B cell (primary cell): ENCODE measurements around the gene MATN1. TPM values are rescaled to one million over a fixed set of nuclear protein-coding genes. Genes with fewer than 3 reads are reported as not detected.
A peak's percentile ranks its signal among the peaks of the same experiment; 100 is the strongest.

Source experiments
- ATAC-seq: fragments of 200-7000 bp; cut with Tn5 transposase; one replicate; pipeline ENCODE4 v1.10.0; 2021; ENCODE audit warnings: low read depth, mild to moderate bottlenecking, moderate number of reproducible peaks, moderate library complexity
- CTCF ChIA-PET: fragments of 350-600 bp; sonication (Branson Sonifier 250); formaldehyde crosslinking; loops from one replicate; lab custom pipeline; 2021; ENCODE audit warnings: antibody characterized with exemption, inconsistent platforms; lab: Charles Lee
- POLR2A ChIA-PET: fragments of 350-600 bp; sonication (Branson Sonifier 250); formaldehyde crosslinking; loops from one replicate; lab custom pipeline; 2021; ENCODE audit warnings: antibody characterized with exemption; lab: Charles Lee
- DNase-seq: peaks from one replicate; pipeline ENCODE4 v3.0.0; 2013
- H2AFZ ChIP-seq: 2 replicates; pipeline ENCODE4 v1.6.1; 2012; ENCODE audit warnings: mild to moderate bottlenecking, low read depth, low read length; ENCODE audit not compliant: insufficient read depth, poor library complexity, severe bottlenecking
- H3K27ac ChIP-seq, 2 donors: 1 replicate in 1 of 2; 2 replicates in 1 of 2; pipeline ENCODE4 v1.5.1; 2012 to 2013; ENCODE audit warnings: low read length in 2 of 2, mild to moderate bottlenecking in 2 of 2, moderate library complexity in 1 of 2
- H3K27me3 ChIP-seq, 4 experiments: fragments of 200-600 bp in 1 of 4; sonication (generic) in 1 of 4; replicated peaks in 1 of 4; 1 replicate in 2 of 4; 2 replicates in 2 of 4; pipeline versions ENCODE4 v1.6.1 to v1.7.0; 2013 to 2016; ENCODE audit warnings: low read length in 3 of 4, mild to moderate bottlenecking in 2 of 4, mixed read lengths in 1 of 4, moderate library complexity in 1 of 4; ENCODE audit not compliant: insufficient read depth in 4 of 4, control insufficient read depth in 3 of 4; ENCODE audit errors: control extremely low read depth in 1 of 4
- H3K36me3 ChIP-seq, 2 experiments: replicated peaks in 1 of 2; 1 replicate in 1 of 2; 2 replicates in 1 of 2; pipeline versions ENCODE4 v1.6.1 to v1.7.1; 2013; ENCODE audit warnings: low read length in 1 of 2; ENCODE audit not compliant: insufficient read depth in 2 of 2, control insufficient read depth in 1 of 2; ENCODE audit errors: control extremely low read depth in 1 of 2, extremely low read depth in 1 of 2
- H3K4me1 ChIP-seq, 2 donors: fragments of 200-600 bp in 1 of 2; sonication (generic) in 1 of 2; 1 replicate in 1 of 2; 2 replicates in 1 of 2; pipeline versions ENCODE4 v1.5.1 to v1.6.1; 2013 to 2017; ENCODE audit warnings: low read length in 2 of 2; ENCODE audit not compliant: control insufficient read depth in 2 of 2, insufficient read depth in 2 of 2
- H3K4me2 ChIP-seq: replicated peaks from 2 replicates; pipeline ENCODE3; 2012; ENCODE audit warnings: mild to moderate bottlenecking, low read depth, low read length; ENCODE audit not compliant: poor library complexity, severe bottlenecking
- H3K4me3 ChIP-seq, 5 experiments: fragments of 200-600 bp in 1 of 5; sonication (generic) in 1 of 5; 1 replicate in 3 of 5; 2 replicates in 2 of 5; pipeline versions ENCODE4 v1.5.1 to v1.7.0; 2011 to 2016; ENCODE audit warnings: low read length in 4 of 5, mild to moderate bottlenecking in 4 of 5, low read depth in 2 of 5, control low read depth in 1 of 5, moderate library complexity in 1 of 5; ENCODE audit not compliant: insufficient read depth in 1 of 5; ENCODE audit errors: control extremely low read depth in 1 of 5, extremely low read depth in 1 of 5
- H3K79me2 ChIP-seq: fragments of 200-600 bp; sonication (generic); one replicate; pipeline ENCODE4 v1.6.0; 2016; ENCODE audit warnings: low read length; ENCODE audit not compliant: control insufficient read depth, insufficient read depth
- H3K9ac ChIP-seq: fragments of 200-600 bp; sonication (generic); 2 replicates; pipeline ENCODE4 v1.6.1; 2017; ENCODE audit warnings: mild to moderate bottlenecking, low read length, moderate library complexity
- H3K9me3 ChIP-seq, 3 donors: one replicate each; pipeline versions ENCODE4 v1.6.1 to v1.7.1; 2013; ENCODE audit warnings: low read length in 2 of 3; ENCODE audit not compliant: control insufficient read depth in 2 of 3, insufficient read depth in 1 of 3; ENCODE audit errors: control extremely low read depth in 1 of 3
- H4K20me1 ChIP-seq: 2 replicates; pipeline ENCODE4 v1.6.0; 2012; ENCODE audit warnings: mild to moderate bottlenecking, low read length; ENCODE audit not compliant: insufficient read depth, control insufficient read depth, poor library complexity, severe bottlenecking
- H3K27ac Mint-ChIP-seq: one replicate; pipeline ENCODE4 v1.8.0; 2021; ENCODE audit warnings: mixed read lengths
- H3K27me3 Mint-ChIP-seq: one replicate; pipeline ENCODE4 v1.8.0; 2021; ENCODE audit warnings: mixed read lengths
- H3K4me1 Mint-ChIP-seq: one replicate; pipeline ENCODE4 v1.8.0; 2021; ENCODE audit warnings: mixed read lengths
- H3K4me3 Mint-ChIP-seq: one replicate; pipeline ENCODE4 v1.8.0; 2021; ENCODE audit warnings: mixed read lengths
- H3K9me3 Mint-ChIP-seq: one replicate; pipeline ENCODE4 v1.8.0; 2022; ENCODE audit warnings: mixed read lengths; ENCODE audit not compliant: insufficient read depth
- CTCF ChIP-seq: fragments of 200-600 bp; IDR thresholded peaks from one replicate; pipeline ENCODE4 v1.8.0; 2022; ENCODE audit warnings: antibody characterized with exemption, mild to moderate bottlenecking
- EZH2 ChIP-seq: IDR thresholded peaks from 2 replicates; pipeline ENCODE4 v1.6.1; 2012; ENCODE audit warnings: borderline replicate concordance, low read depth, mild to moderate bottlenecking, moderate library complexity, low read length; ENCODE audit not compliant: insufficient read depth, poor library complexity, severe bottlenecking
- WGBS: methylation state at CpG from one replicate; pipeline ENCODE4 v1.1.5; 2013; ENCODE audit warnings: missing lambda C conversion rate; ENCODE audit not compliant: insufficient coverage; 5-methylcytosine and 5-hydroxymethylcytosine counted together
- intact Hi-C: fragments of 100-400 bp; cut with micrococcal nuclease; formaldehyde crosslinking; loops from one replicate; pipeline ENCODE4 v1.10.0; 2022
- polyA plus RNA-seq: library from polyadenylated mRNA; depleted of rRNA; stranded (reverse); fragments of >200 nt; gene quantifications from 2 replicates; pipeline ENCODE4 v1.2.3, GENCODE V29; 2012
- total RNA-seq, 2 donors: library from RNA; stranded (reverse); fragments of 120-200 nt in 1 of 2; gene quantifications; 1 replicate in 1 of 2; 2 replicates in 1 of 2; pipeline versions ENCODE4 v1.2.3 to v1.2.4, GENCODE V29; 2013 to 2022

The MATN1 gene
- total and polyA plus RNA-seq, 2 donors (not counting 1 experiment from before 2014, with no cell fraction given): 2.5 to 3.2 TPM

DNA sequence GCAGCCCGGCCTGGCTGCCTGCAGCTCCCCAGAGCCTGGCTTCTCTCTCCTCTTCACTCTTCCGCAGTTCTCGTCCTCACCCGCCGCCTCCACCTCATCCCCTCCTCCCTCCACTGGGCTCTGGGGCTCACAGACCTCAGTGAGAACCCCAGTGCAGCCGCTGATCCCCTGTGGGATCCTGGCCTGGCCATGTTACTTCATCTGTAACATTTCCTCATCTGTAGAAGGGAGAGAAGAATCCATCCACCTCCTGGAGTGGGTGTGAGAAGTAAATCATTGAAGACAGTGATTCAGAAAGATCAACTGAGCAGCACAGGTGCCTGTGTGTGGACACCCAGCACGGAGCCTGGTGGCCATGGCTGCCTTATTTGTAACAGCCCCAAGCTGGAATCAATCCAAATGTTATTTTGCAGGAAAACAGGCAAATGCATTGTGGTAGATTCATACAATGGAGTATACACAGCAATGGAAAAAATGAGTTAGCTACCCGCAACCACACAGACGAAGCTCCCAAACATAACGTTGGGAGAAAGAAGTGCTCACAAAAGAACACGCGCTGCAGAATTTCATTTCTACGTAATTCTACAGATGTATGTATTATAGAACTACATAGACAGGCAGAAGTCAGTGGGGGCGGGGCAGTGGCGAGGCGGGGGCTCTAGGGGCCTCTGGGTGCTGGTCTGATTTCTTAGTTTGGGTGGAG, 25.5 kb upstream of the MATN1 start:
- WGBS: 34% methylated on average over 8 of the region's 16 CpGs
- H3K4me1 Mint-ChIP-seq: peaks cover 97% of the 10 kb centered on the region
- CTCF ChIA-PET: interaction anchor here (1.0 to 38.6 kb wide), 5 partner anchors 5 to 52 kb away, joined by 3 to 769 read pairs (median 312); partner anchors contain the start of genes LAPTM5 and MATN1
- Histone ChIP-seq H3K36me3 (peaks cover 0 to 85% of the 10 kb centered on the region in 2 experiments), H3K27me3 (no peaks in the 10 kb centered on the region), H3K27ac (peak overlapping the region; percentile 98 to 100), H2AFZ (no peak overlapping the region), H3K4me2 (peak overlapping the region; percentile 94), H3K4me3 (peak overlapping the region in 4 of 5 experiments; percentile 10 to 96 (median 32)), H3K9ac (peak overlapping the region; percentile 98), H4K20me1 (peaks cover 66% of the 10 kb centered on the region), H3K79me2 (peaks cover 100% of the 10 kb centered on the region), H3K4me1 (peaks cover 96 to 100% of the 10 kb centered on the region in 2 donors), H3K9me3 (no peaks in the 10 kb centered on the region)
- intact Hi-C loops: loop anchor here (2.0 kb wide), 1 partner anchor 16 kb away; no protein-coding TSS in a partner anchor
- no peak for DNase-seq
- no peak for ATAC-seq
- no peaks in the 10 kb centered on the region for H3K27me3 Mint-ChIP-seq
- TF ChIP-seq EZH2 (no peak), CTCF (no peak)
- peak overlapping the region; percentile 97 for H3K27ac Mint-ChIP-seq
- POLR2A ChIA-PET: interaction anchor here (0.6 to 10.4 kb wide), 8 partner anchors 7 to 31 kb away, joined by 3 to 152 read pairs (median 14); partner anchors contain the start of gene LAPTM5
- H3K4me3 Mint-ChIP-seq: peak overlapping the region; percentile 89
- no peaks in the 10 kb centered on the region for H3K9me3 Mint-ChIP-seq
